RWPE2 (cell line): ENCODE data around the gene LIMD2.

Source experiments
- ATAC-seq: fragments of 200-7000 bp; cut with Tn5 transposase; 3 replicates; pipeline ENCODE4 v1.9.1; 2021; ENCODE audit warnings: low read depth
- DNase-seq: peaks from one replicate; pipeline ENCODE4 v3.0.0-alpha.2; 2020; ENCODE audit warnings: low spot score
- H3K27ac ChIP-seq: fragments of 450-650 bp; 2 replicates; pipeline ENCODE4 v1.5.1; 2017; ENCODE audit warnings: mild to moderate bottlenecking; ENCODE audit not compliant: poor library complexity, severe bottlenecking
- H3K27me3 ChIP-seq: fragments of 250-450 bp; sonication (Bioruptor Pico); 2 replicates; pipeline ENCODE4 v1.5.1; 2021; ENCODE audit warnings: mild to moderate bottlenecking, moderate library complexity; ENCODE audit not compliant: insufficient read depth, poor library complexity, severe bottlenecking
- H3K36me3 ChIP-seq: fragments of 250-450 bp; sonication (Bioruptor Pico); 2 replicates; pipeline ENCODE4 v1.5.1; 2020; ENCODE audit warnings: low read depth, mild to moderate bottlenecking, moderate library complexity
- H3K4me1 ChIP-seq: fragments of 250-450 bp; sonication (Bioruptor Pico); 2 replicates; pipeline ENCODE4 v1.5.1; 2021; ENCODE audit warnings: mild to moderate bottlenecking, moderate library complexity; ENCODE audit not compliant: insufficient read depth, poor library complexity, severe bottlenecking
- H3K4me3 ChIP-seq: fragments of 250-450 bp; sonication (Bioruptor Pico); 2 replicates; pipeline ENCODE4 v1.5.1; 2021; ENCODE audit warnings: mild to moderate bottlenecking, moderate library complexity; ENCODE audit not compliant: severe bottlenecking
- H3K9me3 ChIP-seq: fragments of 250-450 bp; sonication (Bioruptor Pico); 2 replicates; pipeline ENCODE4 v1.5.1; 2021; ENCODE audit warnings: mild to moderate bottlenecking, moderate library complexity; ENCODE audit not compliant: severe bottlenecking
- CTCF ChIP-seq: fragments of 450-650 bp; IDR thresholded peaks from one replicate; pipeline ENCODE4 v1.5.1; 2017; ENCODE audit warnings: mild to moderate bottlenecking, moderate library complexity; ENCODE audit not compliant: poor library complexity, severe bottlenecking

LIMD2 gene

DNA sequence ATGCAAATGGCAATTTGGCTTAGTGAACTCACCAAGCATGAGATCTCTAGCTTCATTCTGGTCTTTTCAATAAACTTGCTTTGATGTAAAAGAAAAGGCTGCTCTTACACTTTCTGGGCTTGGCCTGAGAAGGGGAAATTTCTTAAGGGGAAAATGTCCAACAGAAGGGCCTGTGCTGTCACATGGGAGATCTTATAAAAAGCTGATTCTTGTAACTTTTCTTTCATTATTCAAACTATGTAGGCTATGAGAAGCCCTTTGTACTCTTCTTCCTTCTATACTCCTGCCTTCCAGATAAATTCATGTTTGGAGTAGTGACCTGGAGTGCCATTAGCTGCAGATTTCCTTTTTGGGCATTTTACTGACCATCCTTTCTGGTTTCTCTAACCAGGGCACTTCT, 16.9 kb downstream of the LIMD2 start:
- no peak for TF ChIP-seq CTCF
- H3K27ac ChIP-seq, result no peak overlapping the region
- no peak for DNase-seq
- no peak overlapping the region for H3K4me3 ChIP-seq
- no peak for ATAC-seq
- peaks cover 30% of the 10 kb centered on the region for H3K36me3 ChIP-seq
- no peaks in the 10 kb centered on the region for H3K9me3 ChIP-seq
- no peaks in the 10 kb centered on the region for H3K27me3 ChIP-seq
- no peaks in the 10 kb centered on the region for H3K4me1 ChIP-seq

- peaks cover 30% of the 10 kb centered on the region for H3K36me3 ChIP-seq
- no peaks in the 10 kb centered on the region for H3K9me3 ChIP-seq
- H3K4me3 ChIP-seq, result no peak overlapping the region
- H3K27me3 ChIP-seq, result no peaks in the 10 kb centered on the region
- no peak for DNase-seq
- no peak overlapping the region for H3K27ac ChIP-seq
- TF ChIP-seq CTCF, result no peak
- H3K4me1 ChIP-seq, result no peaks in the 10 kb centered on the region
- ATAC-seq, result no peak
Observed at GRCh38 chr17:63682441-63682840, 17.5 kb downstream of the LIMD2 start.

- Histone ChIP-seq H3K27ac (no peak overlapping the region), H3K36me3 (peaks cover 30% of the 10 kb centered on the region), H3K27me3 (no peaks in the 10 kb centered on the region), H3K4me1 (no peaks in the 10 kb centered on the region), H3K9me3 (no peaks in the 10 kb centered on the region), H3K4me3 (no peak overlapping the region)
- TF ChIP-seq CTCF, result no peak
- ATAC-seq (no peak), DNase-seq (no peak)
Observed at GRCh38 chr17:63681530-63681929, 18.4 kb downstream of the LIMD2 start.

GRCh38 chr17:63680700-63681099, 19.2 kb downstream of the LIMD2 start:
- no peak for TF ChIP-seq CTCF
- Histone ChIP-seq H3K27ac (no peak overlapping the region), H3K9me3 (no peaks in the 10 kb centered on the region), H3K4me1 (peaks cover 4% of the 10 kb centered on the region), H3K27me3 (no peaks in the 10 kb centered on the region), H3K4me3 (no peak overlapping the region), H3K36me3 (peaks cover 27% of the 10 kb centered on the region)
- no peak for DNase-seq
- no peak for ATAC-seq

DNA sequence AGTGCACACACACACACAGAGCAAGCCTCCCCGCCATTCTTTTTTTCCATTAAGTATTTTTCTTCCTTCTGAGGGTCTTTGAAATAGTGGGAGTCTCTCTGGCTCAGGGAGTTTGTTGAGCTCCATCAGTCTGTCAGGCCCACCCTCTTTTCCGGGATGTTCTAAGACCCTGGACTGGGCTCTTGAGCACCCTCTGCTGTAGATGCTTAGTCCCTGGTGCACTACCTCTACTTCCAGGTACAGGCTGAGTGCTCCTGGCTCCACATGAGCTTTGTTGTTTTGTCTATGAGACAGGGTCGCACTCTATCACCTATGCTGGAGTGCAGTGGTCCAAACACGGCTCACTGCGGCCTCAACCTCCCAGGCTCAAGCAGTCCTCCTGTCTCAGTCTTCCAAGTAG, 20.7 kb downstream of the LIMD2 start:
- no peaks in the 10 kb centered on the region for H3K27me3 ChIP-seq
- H3K36me3 ChIP-seq, result peaks cover 24% of the 10 kb centered on the region
- peaks cover 14% of the 10 kb centered on the region for H3K4me1 ChIP-seq
- H3K9me3 ChIP-seq, result no peaks in the 10 kb centered on the region
- ATAC-seq (no peak), DNase-seq (no peak)
- H3K4me3 ChIP-seq, result no peak overlapping the region
- TF ChIP-seq CTCF, result no peak
- no peak overlapping the region for H3K27ac ChIP-seq
